Adrenal gland (tissue), 12 donors: Measurements from ENCODE around the gene DPP6. TPM values are rescaled to one million over a fixed set of nuclear protein-coding genes. Genes with fewer than 3 reads are reported as not detected.
A peak's percentile ranks its signal among the peaks of the same experiment; 100 is the strongest.

Source experiments
- DNase-seq, 7 donors: peaks; one replicate each; pipeline ENCODE4 v3.0.0-alpha.2; 2019 to 2020
- H3K27ac ChIP-seq, 5 donors: fragments of 200-600 bp; sonication (generic) in 4 of 5; 1 replicate in 3 of 5; 2 replicates in 2 of 5; pipeline versions ENCODE4 v1.5.1 to v1.8.0; 2016 to 2020; ENCODE audit warnings: mild to moderate bottlenecking in 1 of 5
- H3K27me3 ChIP-seq: fragments of 200-600 bp; 2 replicates; pipeline ENCODE4 v1.8.0; 2021
- H3K36me3 ChIP-seq, 2 donors: fragments of 200-600 bp; replicated peaks in 1 of 2; 1 replicate in 1 of 2; 2 replicates in 1 of 2; pipeline versions ENCODE4 v1.5.1 to v1.8.0; 2018 to 2022
- H3K4me1 ChIP-seq, 2 donors: fragments of 200-600 bp; replicated peaks in 1 of 2; 1 replicate in 1 of 2; 2 replicates in 1 of 2; pipeline versions ENCODE4 v1.5.1 to v1.8.0; 2018 to 2021
- H3K4me3 ChIP-seq, 4 donors: fragments of 200-600 bp; sonication (generic) in 3 of 4; one replicate each; pipeline ENCODE4 v1.5.1; 2016 to 2018
- H3K9me3 ChIP-seq, 3 donors: fragments of 200-600 bp; sonication (generic) in 1 of 3; replicated peaks in 1 of 3; 1 replicate in 2 of 3; 2 replicates in 1 of 3; pipeline versions ENCODE4 v1.5.1 to v1.8.0; 2016 to 2021
- POLR2A ChIP-seq, 2 donors: fragments of 450-650 bp; IDR thresholded peaks; one replicate each; pipeline ENCODE4 v1.6.1; 2017; ENCODE audit warnings: antibody characterized with exemption in 2 of 2, mild to moderate bottlenecking in 2 of 2, moderate library complexity in 1 of 2
- WGBS, 4 donors: extraction: QIAGEN DNeasy Blood & Tissue Kit in 2 of 4; methylation state at CpG; one replicate each; pipeline versions ENCODE4 v1.1.5 to v1.1.7; 2013 to 2017; 5-methylcytosine and 5-hydroxymethylcytosine counted together
- intact Hi-C, 2 donors: fragments of 100-400 bp; cut with DNase I; formaldehyde crosslinking; loops; one replicate each; pipeline versions ENCODE4 v1.14.1 to v1.15.0; 2022 to 2023
- polyA plus RNA-seq, 3 donors: library from polyadenylated mRNA; stranded (reverse); fragments of 200-250 nt in 2 of 3; fragments of 350-450 nt in 1 of 3; fragmentation: Illumina TruSeq in 1 of 3; extraction: RNeasy Lipid Tissue Mini Kit (QIAGEN cat#74804) in 1 of 3; gene quantifications; one replicate each; pipeline ENCODE4 v1.2.3, GENCODE V29; 2013 to 2014
- total RNA-seq, 9 donors: library from RNA; depleted of rRNA in 4 of 9; stranded (reverse); fragments of >200 nt in 4 of 9; fragments of 120-200 nt in 1 of 9; fragmentation: NEBNext Ultra II Directional in 1 of 9; extraction: Animal tissue kit (Norgen Biotek cat#: 25700) in 1 of 9; gene quantifications; one replicate each; pipeline versions ENCODE4 v1.1.0 to v1.2.4, GENCODE V29; 2013 to 2023
- TF ChIP-seq, protein P1 (sequence below), 6 experiments: fragments of 450-650 bp in 4 of 6; fragments of 200-600 bp in 2 of 6; sonication (generic) in 1 of 6; IDR thresholded peaks; 1 replicate in 5 of 6; 2 replicates in 1 of 6; pipeline versions ENCODE4 v1.5.1 to v1.8.0; 2016 to 2021; ENCODE audit warnings: antibody characterized with exemption in 6 of 6, mild to moderate bottlenecking in 2 of 6, moderate library complexity in 1 of 6
- donor health status: healthy with polysubstance abuse.
- donor health status: Bipolar disorder and iron deficiency.
- donor health status: DM: yes; HTN: yes; CAD: no.
- donor health status: DM: no; HTN: no; CAD: no.
- donor health status: DM: no; HTN: no; CAD: no.
- donor health status: DM: yes; HTN: yes; CAD: no.

Gene DPP6
- total and polyA plus RNA-seq, 12 donors = 0.39 to 13.1 (median 5.1) TPM

- no peaks in the 10 kb centered on the region for H3K9me3 ChIP-seq
- no peak overlapping the region for H3K4me3 ChIP-seq
- H3K36me3 ChIP-seq = no peaks in the 10 kb centered on the region
- no peak overlapping the region for H3K27ac ChIP-seq
- intact Hi-C loops = loop anchor here in 1 of 2 donors (10.0 kb wide), 1 partner anchor 283 kb away; no protein-coding TSS in a partner anchor
- no peak for TF ChIP-seq POLR2A (IDR thresholded peaks at IDR 0.05)
- TF ChIP-seq, protein P1, sequence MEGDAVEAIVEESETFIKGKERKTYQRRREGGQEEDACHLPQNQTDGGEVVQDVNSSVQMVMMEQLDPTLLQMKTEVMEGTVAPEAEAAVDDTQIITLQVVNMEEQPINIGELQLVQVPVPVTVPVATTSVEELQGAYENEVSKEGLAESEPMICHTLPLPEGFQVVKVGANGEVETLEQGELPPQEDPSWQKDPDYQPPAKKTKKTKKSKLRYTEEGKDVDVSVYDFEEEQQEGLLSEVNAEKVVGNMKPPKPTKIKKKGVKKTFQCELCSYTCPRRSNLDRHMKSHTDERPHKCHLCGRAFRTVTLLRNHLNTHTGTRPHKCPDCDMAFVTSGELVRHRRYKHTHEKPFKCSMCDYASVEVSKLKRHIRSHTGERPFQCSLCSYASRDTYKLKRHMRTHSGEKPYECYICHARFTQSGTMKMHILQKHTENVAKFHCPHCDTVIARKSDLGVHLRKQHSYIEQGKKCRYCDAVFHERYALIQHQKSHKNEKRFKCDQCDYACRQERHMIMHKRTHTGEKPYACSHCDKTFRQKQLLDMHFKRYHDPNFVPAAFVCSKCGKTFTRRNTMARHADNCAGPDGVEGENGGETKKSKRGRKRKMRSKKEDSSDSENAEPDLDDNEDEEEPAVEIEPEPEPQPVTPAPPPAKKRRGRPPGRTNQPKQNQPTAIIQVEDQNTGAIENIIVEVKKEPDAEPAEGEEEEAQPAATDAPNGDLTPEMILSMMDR (IDR thresholded peaks at IDR 0.05) = no peak
- DNase-seq = no peak
- H3K4me1 ChIP-seq = peaks cover 0 to 7% of the 10 kb centered on the region in 2 donors
- 39 to 95% (median 66%) methylated on average over 1 to 2 of the region's 2 CpGs for WGBS, 4 donors
- H3K27me3 ChIP-seq = peaks cover 12% of the 10 kb centered on the region
Observed at GRCh38 chr7:154911411-154911810, 859.2 kb downstream of the DPP6 start.

- H3K36me3 ChIP-seq = no peaks in the 10 kb centered on the region
- peaks cover 0 to 7% of the 10 kb centered on the region in 2 donors for H3K4me1 ChIP-seq
- H3K27me3 ChIP-seq = peaks cover 12% of the 10 kb centered on the region
- H3K4me3 ChIP-seq = no peak overlapping the region
- DNase-seq = no peak
- intact Hi-C loops = loop anchor here in 1 of 2 donors (10.0 kb wide), 1 partner anchor 283 kb away; no protein-coding TSS in a partner anchor
- no peak overlapping the region for H3K27ac ChIP-seq
- 85 to 90% (median 87%) methylated on average over 6 of the region's 6 CpGs for WGBS, 4 donors
- no peaks in the 10 kb centered on the region for H3K9me3 ChIP-seq
- no peak for TF ChIP-seq POLR2A (IDR thresholded peaks at IDR 0.05)
- TF ChIP-seq, protein P1 (IDR thresholded peaks at IDR 0.05) = no peak
Observed at GRCh38 chr7:154911862-154912455, 859.8 kb downstream of the DPP6 start.

GRCh38 chr7:154912871-154913637 lies 860.9 kb downstream of the DPP6 start:
- Histone ChIP-seq H3K27ac (no peak overlapping the region), H3K4me3 (no peak overlapping the region), H3K27me3 (peaks cover 12% of the 10 kb centered on the region), H3K4me1 (peaks cover 0 to 7% of the 10 kb centered on the region in 2 donors), H3K9me3 (no peaks in the 10 kb centered on the region), H3K36me3 (no peaks in the 10 kb centered on the region)
- intact Hi-C loops = loop anchor here in 1 of 2 donors (10.0 kb wide), 1 partner anchor 282 kb away; no protein-coding TSS in a partner anchor
- WGBS, 4 donors = 69 to 77% (median 71%) methylated on average over 20 to 22 of the region's 22 CpGs
- no peak for TF ChIP-seq POLR2A (IDR thresholded peaks at IDR 0.05)
- TF ChIP-seq, protein P1 (IDR thresholded peaks at IDR 0.05) = no peak
- DNase-seq = no peak

GRCh38 chr7:154913638-154914307 lies 861.6 kb downstream of the DPP6 start:
- Histone ChIP-seq H3K27ac (no peak overlapping the region), H3K27me3 (peaks cover 12% of the 10 kb centered on the region), H3K4me3 (no peak overlapping the region), H3K9me3 (no peaks in the 10 kb centered on the region), H3K36me3 (no peaks in the 10 kb centered on the region), H3K4me1 (peaks cover 0 to 7% of the 10 kb centered on the region in 2 donors)
- peak; percentile 78 to 94 (median 88) for DNase-seq
- WGBS, 4 donors = 15 to 30% (median 17%) methylated on average over 23 to 43 of the region's 43 CpGs; no CpG with 5 or more reads in 1 of the 4 donors
- intact Hi-C loops = loop anchor here in 1 of 2 donors (10.0 kb wide), 1 partner anchor 281 kb away; no protein-coding TSS in a partner anchor
- TF ChIP-seq POLR2A (IDR thresholded peaks at IDR 0.05) = no peak
- TF ChIP-seq, protein P1 (IDR thresholded peaks at IDR 0.05) = peak; percentile 57 to 93 (median 75)
